Cardiac muscle cell (in vitro differentiated cells and primary cell): ENCODE measurements around the gene GPR132. TPM values are rescaled to one million over a fixed set of nuclear protein-coding genes. Genes with fewer than 3 reads are reported as not detected.

Experiments used
- DNase-seq, 2 donors: peaks; one replicate each; pipeline versions ENCODE4 v3.0.0 to v3.0.0-alpha.2; 2010 to 2017; ENCODE audit warnings: low read depth in 1 of 2, low spot score in 1 of 2
- H3K27ac ChIP-seq: fragments of 200-600 bp; sonication (generic); 2 replicates; pipeline ENCODE4 v1.5.1; 2016
- H3K27me3 ChIP-seq: fragments of 200-600 bp; sonication (generic); 2 replicates; pipeline ENCODE4 v1.6.0; 2016; ENCODE audit warnings: control low read depth
- H3K36me3 ChIP-seq: fragments of 200-600 bp; sonication (generic); 2 replicates; pipeline ENCODE4 v1.5.1; 2016; ENCODE audit warnings: control low read depth
- H3K4me1 ChIP-seq: fragments of 200-600 bp; sonication (generic); 2 replicates; pipeline ENCODE4 v1.8.1; 2017; ENCODE audit warnings: low read depth, mild to moderate bottlenecking, mixed run types
- H3K4me3 ChIP-seq: fragments of 200-600 bp; sonication (generic); 2 replicates; pipeline ENCODE4 v1.5.1; 2016; ENCODE audit warnings: mild to moderate bottlenecking
- H3K9me3 ChIP-seq: fragments of 200-600 bp; sonication (generic); 2 replicates; pipeline ENCODE4 v1.5.1; 2017; ENCODE audit warnings: low read depth, mild to moderate bottlenecking, control low read depth
- polyA plus RNA-seq: library from polyadenylated mRNA; unstranded; fragments of >200 nt; fragmentation: Nextera tagmentation; extraction: Ambion mirVana; gene quantifications from 2 replicates; pipeline ENCODE4 v1.2.1, GENCODE V29; 2016
- total RNA-seq: library from RNA; depleted of rRNA; stranded (reverse); fragments of >200 nt; gene quantifications from 2 replicates; pipeline ENCODE4 v1.2.3, GENCODE V29; 2016
- TF ChIP-seq, protein P1 (sequence below): IDR thresholded peaks from 2 replicates; pipeline ENCODE4 v1.5.1; 2012; ENCODE audit warnings: low read depth, mild to moderate bottlenecking, low read length

The GPR132 gene
- total and polyA plus RNA-seq, 2 experiments from 2014 or later: 1.0 to 2.0 TPM

GRCh38 chr14:105005929-105006830, 59.0 kb downstream of the GPR132 start:
- H3K4me3 ChIP-seq: no peak overlapping the region
- TF ChIP-seq, protein P1, sequence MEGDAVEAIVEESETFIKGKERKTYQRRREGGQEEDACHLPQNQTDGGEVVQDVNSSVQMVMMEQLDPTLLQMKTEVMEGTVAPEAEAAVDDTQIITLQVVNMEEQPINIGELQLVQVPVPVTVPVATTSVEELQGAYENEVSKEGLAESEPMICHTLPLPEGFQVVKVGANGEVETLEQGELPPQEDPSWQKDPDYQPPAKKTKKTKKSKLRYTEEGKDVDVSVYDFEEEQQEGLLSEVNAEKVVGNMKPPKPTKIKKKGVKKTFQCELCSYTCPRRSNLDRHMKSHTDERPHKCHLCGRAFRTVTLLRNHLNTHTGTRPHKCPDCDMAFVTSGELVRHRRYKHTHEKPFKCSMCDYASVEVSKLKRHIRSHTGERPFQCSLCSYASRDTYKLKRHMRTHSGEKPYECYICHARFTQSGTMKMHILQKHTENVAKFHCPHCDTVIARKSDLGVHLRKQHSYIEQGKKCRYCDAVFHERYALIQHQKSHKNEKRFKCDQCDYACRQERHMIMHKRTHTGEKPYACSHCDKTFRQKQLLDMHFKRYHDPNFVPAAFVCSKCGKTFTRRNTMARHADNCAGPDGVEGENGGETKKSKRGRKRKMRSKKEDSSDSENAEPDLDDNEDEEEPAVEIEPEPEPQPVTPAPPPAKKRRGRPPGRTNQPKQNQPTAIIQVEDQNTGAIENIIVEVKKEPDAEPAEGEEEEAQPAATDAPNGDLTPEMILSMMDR: no peak
- no peak for DNase-seq
- no peaks in the 10 kb centered on the region for H3K9me3 ChIP-seq
- peaks cover 28% of the 10 kb centered on the region for H3K36me3 ChIP-seq
- H3K4me1 ChIP-seq: peaks cover 11% of the 10 kb centered on the region
- H3K27ac ChIP-seq: peak overlapping the region; percentile 66
- H3K27me3 ChIP-seq: no peaks in the 10 kb centered on the region

DNA sequence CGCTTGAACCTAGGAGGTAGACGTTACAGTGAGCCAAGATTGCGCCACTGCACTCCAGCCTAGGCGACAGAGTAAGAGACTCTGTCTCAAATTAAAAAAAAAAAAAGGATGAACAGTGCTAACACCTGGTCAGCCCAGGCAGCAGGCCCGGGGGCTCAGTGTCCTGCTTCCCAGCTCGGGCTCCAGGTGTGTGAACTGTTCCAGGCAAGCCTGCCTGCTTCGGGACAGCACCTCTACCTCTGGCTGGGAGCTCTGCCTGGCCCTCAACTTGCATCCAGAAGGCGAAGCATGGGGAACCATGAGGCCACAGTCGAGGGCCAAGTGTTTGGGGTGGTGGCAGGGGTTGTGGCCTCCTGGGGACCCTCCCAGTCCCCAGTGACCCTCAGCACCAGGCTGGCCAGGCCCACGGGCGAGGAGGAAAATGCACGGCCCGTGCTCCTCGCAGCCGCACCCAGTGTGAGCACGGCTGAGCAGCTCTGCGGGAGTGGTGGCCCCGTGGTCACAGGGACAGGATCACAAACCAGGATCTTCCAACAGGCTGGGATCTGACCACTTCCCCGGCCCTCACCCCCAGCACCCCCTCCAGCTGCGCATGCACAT, 59.8 kb downstream of the GPR132 start:
- Histone ChIP-seq H3K27ac (peak overlapping the region; percentile 66), H3K4me1 (peaks cover 4% of the 10 kb centered on the region), H3K36me3 (peaks cover 22% of the 10 kb centered on the region), H3K27me3 (no peaks in the 10 kb centered on the region), H3K4me3 (no peak overlapping the region), H3K9me3 (no peaks in the 10 kb centered on the region)
- no peak for DNase-seq
- TF ChIP-seq, protein P1: no peak

Other genes starting within 250 kb of the GPR132 start
- gene CEP170B, start 200.2 kb downstream of the GPR132 start, total RNA-seq: 26.5 and 39.5 TPM in 2 replicates
- 8.3 and 8.8 TPM in 2 replicates for gene CEP170B, start 200.2 kb downstream of the GPR132 start, polyA plus RNA-seq
- 0.11 and 0.54 TPM in 2 replicates for gene PLD4, start 140.6 kb downstream of the GPR132 start, total RNA-seq
- 0.07 and 1.7 TPM in 2 replicates for gene PLD4, start 140.6 kb downstream of the GPR132 start, polyA plus RNA-seq
- gene AHNAK2, start 87.1 kb downstream of the GPR132 start, total RNA-seq: 59.3 and 78.0 TPM in 2 replicates
- 17.8 and 18.8 TPM in 2 replicates for gene AHNAK2, start 87.1 kb downstream of the GPR132 start, polyA plus RNA-seq
- gene CLBA1, start 79.6 kb downstream of the GPR132 start, total RNA-seq: 15.5 and 20.9 TPM in 2 replicates
- 13.4 and 20.4 TPM in 2 replicates for gene CLBA1, start 79.6 kb downstream of the GPR132 start, polyA plus RNA-seq
- gene CDCA4, start 44.3 kb downstream of the GPR132 start, total RNA-seq: 36.7 and 47.7 TPM in 2 replicates
- gene CDCA4, start 44.3 kb downstream of the GPR132 start, polyA plus RNA-seq: 34.5 and 46.0 TPM in 2 replicates
- gene JAG2, start 103.3 kb upstream of the GPR132 start, total RNA-seq: 23.1 and 30.7 TPM in 2 replicates
- gene JAG2, start 103.3 kb upstream of the GPR132 start, polyA plus RNA-seq: 12.4 and 21.1 TPM in 2 replicates
- gene NUDT14, start 115.9 kb upstream of the GPR132 start, total RNA-seq: 33.2 and 41.3 TPM in 2 replicates
- gene NUDT14, start 115.9 kb upstream of the GPR132 start, polyA plus RNA-seq: 64.3 and 74.4 TPM in 2 replicates
- gene BTBD6, start 183.1 kb upstream of the GPR132 start, total RNA-seq: 19.2 and 20.9 TPM in 2 replicates
- gene BTBD6, start 183.1 kb upstream of the GPR132 start, polyA plus RNA-seq: 14.4 and 20.3 TPM in 2 replicates
- gene BRF1, start 235.6 kb upstream of the GPR132 start, total RNA-seq: 43.9 and 82.2 TPM in 2 replicates
- 22.2 and 26.6 TPM in 2 replicates for gene BRF1, start 235.6 kb upstream of the GPR132 start, polyA plus RNA-seq
- 96.3 and 144 TPM in 2 replicates for gene PACS2, start 249.3 kb upstream of the GPR132 start, total RNA-seq
- gene PACS2, start 249.3 kb upstream of the GPR132 start, polyA plus RNA-seq: 66.1 and 79.1 TPM in 2 replicates